Right lobe of liver (tissue), 4 donors: ENCODE data around the gene TJP3.

Experiments
- POLR2A ChIP-seq: fragments of 450-650 bp; IDR thresholded peaks from one replicate; pipeline ENCODE4 v1.6.1; 2017; ENCODE audit warnings: antibody characterized with exemption, mild to moderate bottlenecking
- TF ChIP-seq, protein P1 (sequence below), 4 donors: fragments of 200-600 bp in 3 of 4; fragments of 450-650 bp in 1 of 4; IDR thresholded peaks; one replicate each; pipeline versions ENCODE4 v1.5.1 to v1.8.0; 2016 to 2022; ENCODE audit warnings: antibody characterized with exemption in 4 of 4, mild to moderate bottlenecking in 2 of 4
- donor health status: DM: no; HTN: no; CAD: no.
- donor health status: DM: no; HTN: no; CAD: no.
- donor health status: DM: no; HTN: yes; CAD: no.

DNA sequence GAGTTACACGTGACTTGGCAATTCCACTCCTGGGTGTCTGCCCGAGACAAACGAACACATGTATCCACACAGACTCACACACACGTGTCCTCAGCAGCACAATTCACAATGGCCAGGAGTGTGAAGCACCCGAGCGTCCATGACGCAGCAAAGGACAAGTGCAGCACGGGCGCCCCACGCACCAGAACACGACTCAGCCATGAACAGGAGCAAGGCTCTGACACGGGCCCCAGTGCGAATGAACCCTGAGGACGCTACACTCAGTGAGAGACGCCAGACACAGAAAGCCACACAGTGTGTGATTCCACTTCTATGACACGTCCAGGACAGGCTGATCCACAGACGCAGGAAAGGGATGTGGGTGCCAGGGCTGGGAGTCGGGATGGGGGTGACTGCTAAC, 44.3 kb upstream of the TJP3 start:
- TF ChIP-seq, protein P1, sequence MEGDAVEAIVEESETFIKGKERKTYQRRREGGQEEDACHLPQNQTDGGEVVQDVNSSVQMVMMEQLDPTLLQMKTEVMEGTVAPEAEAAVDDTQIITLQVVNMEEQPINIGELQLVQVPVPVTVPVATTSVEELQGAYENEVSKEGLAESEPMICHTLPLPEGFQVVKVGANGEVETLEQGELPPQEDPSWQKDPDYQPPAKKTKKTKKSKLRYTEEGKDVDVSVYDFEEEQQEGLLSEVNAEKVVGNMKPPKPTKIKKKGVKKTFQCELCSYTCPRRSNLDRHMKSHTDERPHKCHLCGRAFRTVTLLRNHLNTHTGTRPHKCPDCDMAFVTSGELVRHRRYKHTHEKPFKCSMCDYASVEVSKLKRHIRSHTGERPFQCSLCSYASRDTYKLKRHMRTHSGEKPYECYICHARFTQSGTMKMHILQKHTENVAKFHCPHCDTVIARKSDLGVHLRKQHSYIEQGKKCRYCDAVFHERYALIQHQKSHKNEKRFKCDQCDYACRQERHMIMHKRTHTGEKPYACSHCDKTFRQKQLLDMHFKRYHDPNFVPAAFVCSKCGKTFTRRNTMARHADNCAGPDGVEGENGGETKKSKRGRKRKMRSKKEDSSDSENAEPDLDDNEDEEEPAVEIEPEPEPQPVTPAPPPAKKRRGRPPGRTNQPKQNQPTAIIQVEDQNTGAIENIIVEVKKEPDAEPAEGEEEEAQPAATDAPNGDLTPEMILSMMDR (IDR thresholded peaks at IDR 0.05): no peak
- TF ChIP-seq POLR2A: no peak
